ENCODE data around the gene CTDSP1. TPM values are rescaled to one million over a fixed set of nuclear protein-coding genes. Genes with fewer than 3 reads are reported as not detected.

The CTDSP1 gene
- total and polyA plus RNA-seq, 2 experiments from 2014 or later = 53.1 to 124 TPM

- Histone ChIP-seq H3K4me1 (ENCODE audit: insufficient read depth) (peaks cover 23% of the 10 kb centered on the region), H3K79me2 (no peaks in the 10 kb centered on the region), H4K20me1 (ENCODE audit: insufficient read depth, poor library complexity, severe bottlenecking) (no peaks in the 10 kb centered on the region), H3K4me3 (no peak overlapping the region), H3K4me2 (no peak overlapping the region), H3K27ac (peak overlapping the region; percentile 58), H2AFZ (no peak overlapping the region), H3K27me3 (no peaks in the 10 kb centered on the region), H3K9me3 (ENCODE audit: low read depth) (no peaks in the 10 kb centered on the region), H3K36me3 (replicated peaks; ENCODE audit: insufficient read depth, low read depth) (no peaks in the 10 kb centered on the region), H3K9me2 (replicated peaks; ENCODE audit: insufficient read depth) (no peaks in the 10 kb centered on the region)
- no peak for DNase-seq (ENCODE audit: low spot score)
- WGBS (ENCODE audit: low lambda C conversion rate, missing lambda C conversion rate) = 100% methylated on average over 2 of the region's 2 CpGs
- TF ChIP-seq EZH2phosphoT487 (IDR thresholded peaks at IDR 0.05; ENCODE audit: low read depth, severe bottlenecking, unreplicated experiment) (no peak), CTCF (IDR thresholded peaks at IDR 0.05; ENCODE audit: poor library complexity) (no peak), EZH2 (IDR thresholded peaks at IDR 0.05; ENCODE audit: borderline replicate concordance) (no peak)
These were observed 47.4 kb downstream of the CTDSP1 start for GRCh38 chr2:218447072-218447471.

GRCh38 chr2:218448934-218449333, 49.3 kb downstream of the CTDSP1 start:
- Histone ChIP-seq H3K36me3 (replicated peaks; ENCODE audit: insufficient read depth, low read depth) (no peaks in the 10 kb centered on the region), H4K20me1 (ENCODE audit: insufficient read depth, poor library complexity, severe bottlenecking) (no peaks in the 10 kb centered on the region), H3K27me3 (no peaks in the 10 kb centered on the region), H3K4me2 (no peak overlapping the region), H3K9me3 (ENCODE audit: low read depth) (no peaks in the 10 kb centered on the region), H3K9me2 (replicated peaks; ENCODE audit: insufficient read depth) (no peaks in the 10 kb centered on the region), H2AFZ (no peak overlapping the region), H3K4me1 (ENCODE audit: insufficient read depth) (peaks cover 23% of the 10 kb centered on the region), H3K4me3 (no peak overlapping the region), H3K27ac (peak overlapping the region; percentile 58), H3K79me2 (no peaks in the 10 kb centered on the region)
- TF ChIP-seq EZH2 (IDR thresholded peaks at IDR 0.05; ENCODE audit: borderline replicate concordance) = no peak
- TF ChIP-seq EZH2phosphoT487 (IDR thresholded peaks at IDR 0.05; ENCODE audit: low read depth, severe bottlenecking, unreplicated experiment) = no peak
- TF ChIP-seq CTCF (IDR thresholded peaks at IDR 0.05; ENCODE audit: poor library complexity) = no peak
- peak; percentile 46 for DNase-seq (ENCODE audit: low spot score)
- 51% methylated on average over 3 of the region's 3 CpGs for WGBS (ENCODE audit: low lambda C conversion rate, missing lambda C conversion rate)

GRCh38 chr2:218452079-218452478, 52.4 kb downstream of the CTDSP1 start:
- TF ChIP-seq EZH2phosphoT487 (IDR thresholded peaks at IDR 0.05; ENCODE audit: low read depth, severe bottlenecking, unreplicated experiment) = no peak
- TF ChIP-seq EZH2 (IDR thresholded peaks at IDR 0.05; ENCODE audit: borderline replicate concordance) = no peak
- no peak for TF ChIP-seq CTCF (IDR thresholded peaks at IDR 0.05; ENCODE audit: poor library complexity)
- Histone ChIP-seq H3K79me2 (no peaks in the 10 kb centered on the region), H3K9me3 (ENCODE audit: low read depth) (no peaks in the 10 kb centered on the region), H3K4me1 (ENCODE audit: insufficient read depth) (peaks cover 9% of the 10 kb centered on the region), H4K20me1 (ENCODE audit: insufficient read depth, poor library complexity, severe bottlenecking) (no peaks in the 10 kb centered on the region), H2AFZ (no peak overlapping the region), H3K36me3 (replicated peaks; ENCODE audit: insufficient read depth, low read depth) (no peaks in the 10 kb centered on the region), H3K27ac (no peak overlapping the region), H3K9me2 (replicated peaks; ENCODE audit: insufficient read depth) (no peaks in the 10 kb centered on the region), H3K27me3 (no peaks in the 10 kb centered on the region), H3K4me2 (no peak overlapping the region), H3K4me3 (no peak overlapping the region)
- WGBS (ENCODE audit: low lambda C conversion rate, missing lambda C conversion rate) = 68% methylated on average over 1 of the region's 1 CpG
- DNase-seq (ENCODE audit: low spot score) = no peak

MicroRNAs encoded within 50 kb of the gene (microRNA counts, 767-probe panel; counts per million panel counts)
- microRNA hsa-miR-26b-5p = 9,374 counts per million, percentile 74 among the panel's probes with 10 or more counts

Small RNA genes within 50 kb of the gene (microRNA-seq; reads per million reads assigned to microRNA genes)
- gene MIR26B = 65,817 reads per million, percentile 99 among the genes with 10 or more reads in this experiment

Small RNA genes within 50 kb of the gene (small RNA-seq; reads per million reads assigned to genes)
- gene MIR26B = 827 reads per million, percentile 99 among the genes with 10 or more reads in this experiment

Other genes starting within 250 kb of the CTDSP1 start
- gene CXCR1, start 232.9 kb upstream of the CTDSP1 start, total RNA-seq = not detected in 2 replicates
- not detected in 2 replicates for gene CXCR1, start 232.9 kb upstream of the CTDSP1 start, polyA plus RNA-seq
- gene ARPC2, start 182.7 kb upstream of the CTDSP1 start, total RNA-seq = 310 and 312 TPM in 2 replicates
- 436 and 482 TPM in 2 replicates for gene ARPC2, start 182.7 kb upstream of the CTDSP1 start, polyA plus RNA-seq
- 6.1 and 10.9 TPM in 2 replicates for gene GPBAR1, start 138.9 kb upstream of the CTDSP1 start, total RNA-seq
- 23.4 and 25.6 TPM in 2 replicates for gene GPBAR1, start 138.9 kb upstream of the CTDSP1 start, polyA plus RNA-seq
- 104 and 140 TPM in 2 replicates for gene AAMP, start 129.7 kb upstream of the CTDSP1 start, total RNA-seq
- 166 and 179 TPM in 2 replicates for gene AAMP, start 129.7 kb upstream of the CTDSP1 start, polyA plus RNA-seq
- 48.7 and 56.3 TPM in 2 replicates for gene PNKD, start 129.3 kb upstream of the CTDSP1 start, total RNA-seq
- gene PNKD, start 129.3 kb upstream of the CTDSP1 start, polyA plus RNA-seq = 140 and 145 TPM in 2 replicates
- gene TMBIM1, start 107.4 kb upstream of the CTDSP1 start, total RNA-seq = 167 and 224 TPM in 2 replicates
- 265 and 302 TPM in 2 replicates for gene TMBIM1, start 107.4 kb upstream of the CTDSP1 start, polyA plus RNA-seq
- 0.33 TPM in 1 of 2 replicates, not detected in the other for gene CATIP, start 43.0 kb upstream of the CTDSP1 start, total RNA-seq
- gene CATIP, start 43.0 kb upstream of the CTDSP1 start, polyA plus RNA-seq = 0.39 and 0.70 TPM in 2 replicates
- gene SLC11A1, start 17.6 kb upstream of the CTDSP1 start, total RNA-seq = 0.60 and 0.72 TPM in 2 replicates
- 0.74 and 1.2 TPM in 2 replicates for gene SLC11A1, start 17.6 kb upstream of the CTDSP1 start, polyA plus RNA-seq
- 218 and 261 TPM in 2 replicates for gene VIL1, start 19.3 kb downstream of the CTDSP1 start, total RNA-seq
- 151 and 160 TPM in 2 replicates for gene VIL1, start 19.3 kb downstream of the CTDSP1 start, polyA plus RNA-seq
- 10.2 and 12.8 TPM in 2 replicates for gene USP37, start 168.5 kb downstream of the CTDSP1 start, total RNA-seq
- 4.2 and 5.7 TPM in 2 replicates for gene USP37, start 168.5 kb downstream of the CTDSP1 start, polyA plus RNA-seq
- 44.5 and 51.3 TPM in 2 replicates for gene CNOT9, start 169.0 kb downstream of the CTDSP1 start, total RNA-seq
- 16.2 and 21.4 TPM in 2 replicates for gene CNOT9, start 169.0 kb downstream of the CTDSP1 start, polyA plus RNA-seq
- 0.52 and 1.7 TPM in 2 replicates for gene PLCD4, start 208.0 kb downstream of the CTDSP1 start, total RNA-seq
- gene PLCD4, start 208.0 kb downstream of the CTDSP1 start, polyA plus RNA-seq = 0.65 and 1.0 TPM in 2 replicates

Measured in hepatocyte (in vitro differentiated cells).